ENCODE data around the gene EGLN3. TPM values are rescaled to one million over a fixed set of nuclear protein-coding genes. Genes with fewer than 3 reads are reported as not detected.
"Not testable (repeated sequence)": the region's sequence is repeated elsewhere in the genome, so short reads cannot be mapped to it uniquely, and the experiment has no call there.

EGLN3 gene
- total RNA-seq, 1 experiment from 2014 or later, result 3.2 TPM

DNA sequence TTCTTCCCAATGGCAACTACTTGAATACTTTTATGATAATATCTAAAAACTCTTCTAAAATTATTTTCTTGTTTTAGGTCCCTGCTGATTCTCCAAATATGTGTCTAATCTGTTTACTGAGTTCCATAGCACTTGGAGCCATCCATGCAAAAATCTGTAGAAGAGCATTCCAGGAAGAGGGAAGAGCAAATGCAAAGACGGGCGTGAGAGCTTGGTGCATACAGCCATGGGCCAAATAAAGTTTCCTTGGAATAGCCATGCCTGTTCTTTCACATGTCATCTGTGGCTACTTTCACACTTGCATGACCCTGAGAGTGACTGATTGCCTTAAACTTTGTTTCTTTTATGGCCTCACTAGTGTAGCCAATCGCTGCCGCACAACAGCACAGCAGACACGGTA, 13.0 kb upstream of the EGLN3 start:
- Histone ChIP-seq H3K9ac (ENCODE audit: low read length) (no peak overlapping the region), H3K27me3 (ENCODE audit: low read length) (peaks cover 34% of the 10 kb centered on the region), H3K4me1 (ENCODE audit: insufficient read depth, low read length) (no peaks in the 10 kb centered on the region), H3K4me2 (ENCODE audit: low read length) (no peak overlapping the region), H3K36me3 (ENCODE audit: low read depth, low read length) (no peaks in the 10 kb centered on the region), H3K27ac (ENCODE audit: low read length) (no peak overlapping the region), H4K20me1 (ENCODE audit: low read length) (no peaks in the 10 kb centered on the region), H2AFZ (ENCODE audit: low read length) (no peak overlapping the region), H3K4me3 (ENCODE audit: low read length) (no peak overlapping the region), H3F3A (ENCODE audit: low read length, unreplicated experiment) (no peaks in the 10 kb centered on the region), H3K79me2 (ENCODE audit: low read length) (no peaks in the 10 kb centered on the region), H3K9me2 (replicated peaks; ENCODE audit: low read length) (no peaks in the 10 kb centered on the region), H3K9me3 (ENCODE audit: low read length) (no peaks in the 10 kb centered on the region)
- DNase-seq (no peak), ATAC-seq (no peak)
- BruUV-seq (replicated peaks), result no TSS peak
- intact Hi-C loops (cut with micrococcal nuclease), result loop anchor here (10.0 kb wide), 1 partner anchor 131 kb away; no protein-coding TSS in a partner anchor
- TF ChIP-seq EZH2 (IDR thresholded peaks at IDR 0.05; ENCODE audit: low read length, unreplicated experiment) (no peak), EZH2phosphoT487 (IDR thresholded peaks at IDR 0.05; ENCODE audit: borderline replicate concordance, low read length) (no peak)
- TF ChIP-seq, protein P1, sequence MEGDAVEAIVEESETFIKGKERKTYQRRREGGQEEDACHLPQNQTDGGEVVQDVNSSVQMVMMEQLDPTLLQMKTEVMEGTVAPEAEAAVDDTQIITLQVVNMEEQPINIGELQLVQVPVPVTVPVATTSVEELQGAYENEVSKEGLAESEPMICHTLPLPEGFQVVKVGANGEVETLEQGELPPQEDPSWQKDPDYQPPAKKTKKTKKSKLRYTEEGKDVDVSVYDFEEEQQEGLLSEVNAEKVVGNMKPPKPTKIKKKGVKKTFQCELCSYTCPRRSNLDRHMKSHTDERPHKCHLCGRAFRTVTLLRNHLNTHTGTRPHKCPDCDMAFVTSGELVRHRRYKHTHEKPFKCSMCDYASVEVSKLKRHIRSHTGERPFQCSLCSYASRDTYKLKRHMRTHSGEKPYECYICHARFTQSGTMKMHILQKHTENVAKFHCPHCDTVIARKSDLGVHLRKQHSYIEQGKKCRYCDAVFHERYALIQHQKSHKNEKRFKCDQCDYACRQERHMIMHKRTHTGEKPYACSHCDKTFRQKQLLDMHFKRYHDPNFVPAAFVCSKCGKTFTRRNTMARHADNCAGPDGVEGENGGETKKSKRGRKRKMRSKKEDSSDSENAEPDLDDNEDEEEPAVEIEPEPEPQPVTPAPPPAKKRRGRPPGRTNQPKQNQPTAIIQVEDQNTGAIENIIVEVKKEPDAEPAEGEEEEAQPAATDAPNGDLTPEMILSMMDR (conservative IDR thresholded peaks at IDR 0.05; ENCODE audit: low read depth, low read length), result no peak
- ChIA-PET POLR2A (ENCODE audit: unreplicated experiment) (no interaction called here), CTCF (no interaction called here)

DNA sequence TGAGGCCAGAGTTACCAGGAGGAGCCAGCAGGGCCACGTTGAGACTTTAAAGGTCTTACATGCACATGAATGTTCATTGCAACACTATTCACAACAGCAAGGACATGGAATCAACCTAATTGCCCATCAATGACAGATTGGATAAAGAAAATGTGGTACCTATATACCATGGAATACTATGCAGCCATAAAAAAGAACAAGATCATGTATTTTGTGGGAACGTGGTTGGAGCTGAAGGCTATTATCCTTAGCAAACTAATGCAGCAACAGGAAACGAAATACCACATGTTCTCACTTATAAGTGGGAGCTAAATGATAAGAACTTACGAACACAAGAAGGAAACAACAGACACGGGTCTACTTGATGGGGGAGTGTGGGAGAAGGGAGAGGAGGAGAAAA, 11.6 kb upstream of the EGLN3 start:
- ATAC-seq; H3K4me3 ChIP-seq (ENCODE audit: low read length); BruUV-seq (replicated peaks); H3K9me3 ChIP-seq (ENCODE audit: low read length); H3K4me1 ChIP-seq (ENCODE audit: insufficient read depth, low read length); POLR2A ChIA-PET (ENCODE audit: unreplicated experiment); CTCF ChIA-PET; H3K9me2 ChIP-seq (replicated peaks; ENCODE audit: low read length); H3F3A ChIP-seq (ENCODE audit: low read length, unreplicated experiment); H2AFZ ChIP-seq (ENCODE audit: low read length); H3K79me2 ChIP-seq (ENCODE audit: low read length); H4K20me1 ChIP-seq (ENCODE audit: low read length); DNase-seq; H3K9ac ChIP-seq (ENCODE audit: low read length); H3K4me2 ChIP-seq (ENCODE audit: low read length); H3K27ac ChIP-seq (ENCODE audit: low read length); H3K36me3 ChIP-seq (ENCODE audit: low read depth, low read length): not testable (repeated sequence)
- intact Hi-C loops (cut with micrococcal nuclease), result loop anchor here (10.0 kb wide), 1 partner anchor 132 kb away; no protein-coding TSS in a partner anchor
- H3K27me3 ChIP-seq (ENCODE audit: low read length), result peaks cover 20% of the 10 kb centered on the region

DNA sequence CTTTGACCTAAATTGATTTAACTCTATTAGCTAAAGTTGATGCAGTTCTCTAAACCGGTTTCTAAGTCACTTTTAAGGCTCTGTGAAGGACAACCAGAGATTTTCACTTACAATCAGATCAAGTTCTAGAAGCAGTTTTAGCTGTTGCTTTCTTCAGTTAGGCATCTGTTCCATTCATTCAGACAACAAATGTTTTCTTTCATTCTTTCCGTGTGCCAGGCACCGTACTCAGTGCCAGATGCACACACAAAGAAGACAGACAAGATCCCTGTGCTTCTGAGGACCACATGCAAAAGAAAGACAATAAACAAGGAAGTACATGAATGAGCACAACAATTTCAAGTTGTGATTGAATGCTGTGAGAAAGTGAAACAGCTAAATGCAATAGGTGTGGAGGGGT, 11.1 kb upstream of the EGLN3 start:
- no peaks in the 10 kb centered on the region for H3K36me3 ChIP-seq (ENCODE audit: low read depth, low read length)
- ATAC-seq (no peak), DNase-seq (no peak)
- H3K9ac ChIP-seq (ENCODE audit: low read length), result no peak overlapping the region
- no peaks in the 10 kb centered on the region for H3K9me2 ChIP-seq (replicated peaks; ENCODE audit: low read length)
- H3K4me1 ChIP-seq (ENCODE audit: insufficient read depth, low read length), result no peaks in the 10 kb centered on the region
- no peak overlapping the region for H3K27ac ChIP-seq (ENCODE audit: low read length)
- CTCF ChIA-PET, result no interaction called here
- H3K4me2 ChIP-seq (ENCODE audit: low read length), result no peak overlapping the region
- no peak overlapping the region for H2AFZ ChIP-seq (ENCODE audit: low read length)
- H3K4me3 ChIP-seq (ENCODE audit: low read length), result no peak overlapping the region
- peaks cover 16% of the 10 kb centered on the region; the same call in 1 of the 2 replicates for H3K27me3 ChIP-seq (ENCODE audit: low read length)
- no peaks in the 10 kb centered on the region for H3K79me2 ChIP-seq (ENCODE audit: low read length)
- no peaks in the 10 kb centered on the region for H3F3A ChIP-seq (ENCODE audit: low read length, unreplicated experiment)
- POLR2A ChIA-PET (ENCODE audit: unreplicated experiment), result no interaction called here
- no TSS peak for BruUV-seq (replicated peaks)
- no peaks in the 10 kb centered on the region for H4K20me1 ChIP-seq (ENCODE audit: low read length)
- intact Hi-C loops (cut with micrococcal nuclease), result loop anchor here (10.0 kb wide), 1 partner anchor 133 kb away; no protein-coding TSS in a partner anchor
- no peaks in the 10 kb centered on the region for H3K9me3 ChIP-seq (ENCODE audit: low read length)
- TF ChIP-seq EZH2 (IDR thresholded peaks at IDR 0.05; ENCODE audit: low read length, unreplicated experiment) (no peak), EZH2phosphoT487 (IDR thresholded peaks at IDR 0.05; ENCODE audit: borderline replicate concordance, low read length) (no peak)
- TF ChIP-seq, protein P1 (conservative IDR thresholded peaks at IDR 0.05; ENCODE audit: low read depth, low read length), result no peak

Measured in PC-3 (cell line).